GM18526 (cell line): ENCODE results near the gene ITPK1.

ENCODE experiments used
- POLR2A ChIP-seq: IDR thresholded peaks from 3 replicates; pipeline ENCODE4 v1.6.1; 2011; ENCODE audit not compliant: insufficient read length; ENCODE audit errors: extremely low read depth

ITPK1 gene

GRCh38 chr14:93094121-93094918 lies 21.4 kb downstream of the ITPK1 start:
- TF ChIP-seq POLR2A, result no peak

GRCh38 chr14:93092606-93093556 lies 22.8 kb downstream of the ITPK1 start:
- no peak for TF ChIP-seq POLR2A

- TF ChIP-seq POLR2A, result no peak
These were observed 24.1 kb downstream of the ITPK1 start for GRCh38 chr14:93091666-93092065.

GRCh38 chr14:93090826-93091555 lies 24.7 kb downstream of the ITPK1 start:
- no peak for TF ChIP-seq POLR2A

GRCh38 chr14:93089521-93090269 lies 26.0 kb downstream of the ITPK1 start:
- no peak for TF ChIP-seq POLR2A

GRCh38 chr14:93086441-93087055 lies 29.2 kb downstream of the ITPK1 start:
- no peak for TF ChIP-seq POLR2A

GRCh38 chr14:93085911-93086310 lies 29.8 kb downstream of the ITPK1 start:
- no peak for TF ChIP-seq POLR2A

GRCh38 chr14:93084866-93085857 lies 30.6 kb downstream of the ITPK1 start:
- no peak for TF ChIP-seq POLR2A

- TF ChIP-seq POLR2A, result no peak
These were observed 31.3 kb downstream of the ITPK1 start for GRCh38 chr14:93084402-93084801.

GRCh38 chr14:93083917-93084316 lies 31.8 kb downstream of the ITPK1 start:
- no peak for TF ChIP-seq POLR2A

GRCh38 chr14:93082576-93083001 lies 33.1 kb downstream of the ITPK1 start:
- TF ChIP-seq POLR2A, result no peak

GRCh38 chr14:93081876-93082570 lies 33.7 kb downstream of the ITPK1 start:
- no peak for TF ChIP-seq POLR2A
